GM23338 (cell line): ENCODE data around the gene SDC1. TPM values are rescaled to one million over a fixed set of nuclear protein-coding genes. Genes with fewer than 3 reads are reported as not detected.

Experiments used
- ATAC-seq: fragments of 200-7000 bp; cut with Tn5 transposase; 3 replicates; pipeline ENCODE4 v1.9.1; 2020
- DNase-seq: peaks from one replicate; pipeline ENCODE4 v3.0.0-alpha.2; 2015; ENCODE audit warnings: low spot score
- H2AFZ ChIP-seq: fragments of 200-600 bp; sonication (generic); 2 replicates; pipeline ENCODE4 v1.8.0; 2016; ENCODE audit warnings: antibody characterized with exemption, mild to moderate bottlenecking, moderate library complexity
- H3F3A ChIP-seq: fragments of 200-600 bp; sonication (generic); replicated peaks from 2 replicates; pipeline ENCODE4 v1.8.0; 2017; ENCODE audit warnings: antibody characterized with exemption, mixed run types, low read depth
- H3K27ac ChIP-seq: fragments of 200-600 bp; sonication (generic); 2 replicates; pipeline ENCODE4 v1.6.1; 2016; ENCODE audit warnings: low read depth
- H3K27me3 ChIP-seq: fragments of 200-600 bp; sonication (generic); 2 replicates; pipeline ENCODE4 v1.8.0; 2016; ENCODE audit warnings: mild to moderate bottlenecking, mixed run types, moderate library complexity; ENCODE audit not compliant: insufficient read depth
- H3K36me3 ChIP-seq: fragments of 200-600 bp; sonication (generic); 2 replicates; pipeline ENCODE4 v1.8.0; 2016; ENCODE audit warnings: mild to moderate bottlenecking; ENCODE audit not compliant: insufficient read depth
- H3K4me1 ChIP-seq: fragments of 200-600 bp; sonication (generic); 2 replicates; pipeline ENCODE4 v1.8.0; 2016; ENCODE audit warnings: mild to moderate bottlenecking, moderate library complexity; ENCODE audit not compliant: insufficient read depth
- H3K4me2 ChIP-seq: fragments of 200-600 bp; sonication (generic); 2 replicates; pipeline ENCODE4 v1.7.1; 2017; ENCODE audit warnings: mixed run types
- H3K4me3 ChIP-seq: fragments of 200-600 bp; sonication (generic); 2 replicates; pipeline ENCODE4 v1.6.1; 2016; ENCODE audit warnings: mixed run types
- H3K79me2 ChIP-seq: fragments of 200-600 bp; sonication (generic); replicated peaks from 2 replicates; pipeline ENCODE4 v1.8.0; 2017; ENCODE audit warnings: mild to moderate bottlenecking; ENCODE audit not compliant: insufficient read depth
- H3K9me2 ChIP-seq: fragments of 200-600 bp; sonication (generic); 2 replicates; pipeline ENCODE4 v1.8.0; 2017; ENCODE audit not compliant: insufficient read depth
- H4K20me1 ChIP-seq: fragments of 200-600 bp; sonication (generic); replicated peaks from 2 replicates; pipeline ENCODE4 v1.8.0; 2017; ENCODE audit warnings: mild to moderate bottlenecking; ENCODE audit not compliant: insufficient read depth
- H3K27ac Mint-ChIP-seq: 2 replicates; pipeline ENCODE4 v1.8.0; 2020; ENCODE audit warnings: inconsistent platforms, mild to moderate bottlenecking, moderate library complexity, mixed read lengths
- H3K27me3 Mint-ChIP-seq: 3 replicates; pipeline ENCODE4 v1.8.0; 2022; ENCODE audit warnings: low read depth, mild to moderate bottlenecking, moderate library complexity, mixed read lengths, inconsistent platforms; ENCODE audit not compliant: insufficient read depth, poor library complexity
- H3K36me3 Mint-ChIP-seq: 3 replicates; pipeline ENCODE4 v1.8.0; 2021; ENCODE audit warnings: low read depth, mild to moderate bottlenecking, inconsistent platforms, moderate library complexity, mixed read lengths
- H3K4me1 Mint-ChIP-seq: 3 replicates; pipeline ENCODE4 v1.8.0; 2020; ENCODE audit warnings: mild to moderate bottlenecking, inconsistent platforms, mixed read lengths
- H3K4me3 Mint-ChIP-seq: 3 replicates; pipeline ENCODE4 v1.8.0; 2021; ENCODE audit warnings: moderate library complexity, mild to moderate bottlenecking, inconsistent platforms, mixed read lengths
- H3K9me3 Mint-ChIP-seq: 3 replicates; pipeline ENCODE4 v1.8.0; 2020; ENCODE audit warnings: moderate library complexity, mild to moderate bottlenecking, inconsistent platforms, mixed read lengths
- CREB1 ChIP-seq: fragments of 250-450 bp; sonication (Bioruptor Pico); IDR thresholded peaks from 2 replicates; pipeline ENCODE4 v1.5.0; 2020; ENCODE audit warnings: low read depth, mild to moderate bottlenecking, moderate library complexity
- EZH2 ChIP-seq: fragments of 200-600 bp; sonication (generic); IDR thresholded peaks from one replicate; pipeline ENCODE4 v1.8.0; 2017; ENCODE audit warnings: antibody characterized with exemption, mild to moderate bottlenecking, low read depth; ENCODE audit not compliant: unreplicated experiment
- EZH2phosphoT487 ChIP-seq: fragments of 200-600 bp; sonication (generic); IDR thresholded peaks from one replicate; pipeline ENCODE4 v1.8.1; 2018; ENCODE audit warnings: antibody characterized with exemption; ENCODE audit not compliant: unreplicated experiment
- REST ChIP-seq: IDR thresholded peaks from one replicate; pipeline ENCODE4 v1.6.1; 2018; ENCODE audit warnings: antibody characterized with exemption; ENCODE audit not compliant: unreplicated experiment
- STAT1 ChIP-seq: IDR thresholded peaks from one replicate; pipeline ENCODE4 v1.6.1; 2016; ENCODE audit warnings: antibody characterized with exemption; ENCODE audit not compliant: unreplicated experiment
- ZNF114 ChIP-seq: fragments of 250-450 bp; sonication (Bioruptor Pico); IDR thresholded peaks from 2 replicates; pipeline ENCODE4 v1.5.0; 2020; ENCODE audit warnings: mild to moderate bottlenecking, moderate library complexity
- ZNF462 ChIP-seq: fragments of 250-450 bp; sonication (Bioruptor Pico); IDR thresholded peaks from 2 replicates; pipeline ENCODE4 v1.5.0; 2020; ENCODE audit warnings: mild to moderate bottlenecking, moderate library complexity
- polyA plus RNA-seq: library from polyadenylated mRNA; unstranded; fragments of >200 nt; fragmentation: Nextera tagmentation; extraction: Ambion mirVana; gene quantifications from 2 replicates; pipeline ENCODE4 v1.2.1, GENCODE V29; 2016
- total RNA-seq: library from RNA; depleted of rRNA; stranded (reverse); fragments of >200 nt; shearing (Covaris generic); gene quantifications from 2 replicates; pipeline ENCODE4 v1.2.3, GENCODE V29; 2014

Gene SDC1
- total and polyA plus RNA-seq, 2 experiments from 2014 or later = 16.6 to 43.0 TPM

- Histone ChIP-seq H3K9me2 (no peaks in the 10 kb centered on the region), H3K4me2 (no peak overlapping the region), H3K36me3 (peaks cover 52% of the 10 kb centered on the region), H3K27ac (no peak overlapping the region), H2AFZ (no peak overlapping the region), H3K4me3 (no peak overlapping the region), H3K4me1 (no peaks in the 10 kb centered on the region), H3K27me3 (no peaks in the 10 kb centered on the region), H4K20me1 (peaks cover 4% of the 10 kb centered on the region; the same call in 1 of the 2 replicates), H3F3A (no peaks in the 10 kb centered on the region), H3K79me2 (no peaks in the 10 kb centered on the region)
- Mint-ChIP-seq H3K4me3 (no peak overlapping the region), H3K36me3 (peaks cover 71% of the 10 kb centered on the region), H3K27me3 (no peaks in the 10 kb centered on the region), H3K9me3 (no peaks in the 10 kb centered on the region), H3K27ac (no peak overlapping the region), H3K4me1 (no peaks in the 10 kb centered on the region)
- DNase-seq (no peak), ATAC-seq (no peak)
- TF ChIP-seq EZH2phosphoT487 = no peak
- no peak for TF ChIP-seq REST
- TF ChIP-seq EZH2 = no peak
- no peak for TF ChIP-seq STAT1
- TF ChIP-seq CREB1 (CRISPR knock-in tag) = no peak
- TF ChIP-seq ZNF114 = no peak
- no peak for TF ChIP-seq ZNF462
These were observed 29.8 kb upstream of the SDC1 start for GRCh38 chr2:20254731-20255130.
